GM21786 (cell line): ENCODE data around the gene IL16.

Experiments used
- ATAC-seq: cut with Tn5 transposase; IDR thresholded peaks from one replicate; pipeline ENCODE4 v1.9.1; 2021; ENCODE audit not compliant: unreplicated experiment

The IL16 gene

GRCh38 chr15:81174125-81174791 lies 22.4 kb upstream of the IL16 start:
- ATAC-seq = no peak

GRCh38 chr15:81174792-81175327 lies 21.8 kb upstream of the IL16 start:
- no peak for ATAC-seq

GRCh38 chr15:81175496-81175895 lies 21.2 kb upstream of the IL16 start:
- ATAC-seq = no peak

- no peak for ATAC-seq
Measured at GRCh38 chr15:81176291-81176893, 20.3 kb upstream of the IL16 start.

GRCh38 chr15:81178365-81178764 lies 18.3 kb upstream of the IL16 start:
- no peak for ATAC-seq

DNA sequence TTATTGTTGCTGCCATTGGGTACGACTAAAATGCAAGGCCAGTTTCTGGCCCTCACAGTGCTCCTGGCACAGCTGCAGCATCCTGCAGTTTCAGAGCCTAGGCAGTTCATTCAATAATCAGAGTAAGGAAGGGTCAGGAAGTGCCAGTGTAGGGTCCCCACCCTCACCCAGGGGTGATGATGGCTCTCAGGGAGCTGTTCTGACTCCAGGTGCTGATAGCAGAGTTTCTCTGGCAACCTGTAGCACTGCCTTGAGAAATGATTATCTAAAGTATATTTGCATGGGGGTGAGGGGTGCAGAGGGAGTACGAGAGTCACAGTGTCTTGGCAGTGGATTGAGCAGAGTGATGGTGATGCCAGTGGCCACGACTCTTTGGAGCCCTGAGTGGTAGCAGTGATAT lies 15.5 kb upstream of the IL16 start:
- no peak for ATAC-seq

GRCh38 chr15:81182031-81182755 lies 14.5 kb upstream of the IL16 start:
- ATAC-seq = no peak

DNA sequence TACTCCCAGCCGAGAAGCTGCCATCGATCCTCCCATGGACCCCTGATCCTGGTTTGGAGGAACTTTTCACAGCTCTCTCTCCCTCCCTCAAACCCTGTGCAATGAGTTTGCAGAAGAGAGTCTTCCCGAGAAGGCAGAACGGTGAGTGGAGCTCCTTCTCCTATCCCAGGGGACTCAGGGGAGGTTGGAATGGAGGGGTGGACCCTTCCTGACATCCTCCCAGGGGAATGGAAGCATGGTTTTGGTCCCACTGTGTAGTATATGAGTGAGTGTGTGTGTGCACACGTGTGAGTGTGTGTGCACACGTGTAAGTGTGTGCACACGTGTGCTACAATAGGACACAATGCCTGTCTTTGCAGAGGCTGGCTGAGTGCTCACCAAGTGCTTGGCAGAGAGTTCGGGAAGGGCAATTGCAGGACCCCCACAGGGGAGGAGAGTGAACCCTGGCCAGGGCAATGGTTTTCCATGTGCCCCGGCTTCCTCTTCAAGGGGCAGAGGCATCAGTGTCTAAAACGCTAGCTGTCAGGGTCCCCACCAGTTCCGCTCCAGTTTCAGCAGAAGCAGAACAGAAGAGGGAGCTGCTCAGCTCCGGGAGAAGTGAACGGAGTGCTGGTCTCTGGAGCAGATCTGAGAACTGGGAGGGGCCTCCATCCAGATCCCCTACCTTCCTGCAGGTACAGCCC lies 13.8 kb upstream of the IL16 start:
- no peak for ATAC-seq

GRCh38 chr15:81183439-81183775 lies 13.3 kb upstream of the IL16 start:
- no peak for ATAC-seq

GRCh38 chr15:81184188-81184587 lies 12.5 kb upstream of the IL16 start:
- ATAC-seq = no peak

- ATAC-seq = no peak
Measured at GRCh38 chr15:81185631-81186295, 10.9 kb upstream of the IL16 start.

DNA sequence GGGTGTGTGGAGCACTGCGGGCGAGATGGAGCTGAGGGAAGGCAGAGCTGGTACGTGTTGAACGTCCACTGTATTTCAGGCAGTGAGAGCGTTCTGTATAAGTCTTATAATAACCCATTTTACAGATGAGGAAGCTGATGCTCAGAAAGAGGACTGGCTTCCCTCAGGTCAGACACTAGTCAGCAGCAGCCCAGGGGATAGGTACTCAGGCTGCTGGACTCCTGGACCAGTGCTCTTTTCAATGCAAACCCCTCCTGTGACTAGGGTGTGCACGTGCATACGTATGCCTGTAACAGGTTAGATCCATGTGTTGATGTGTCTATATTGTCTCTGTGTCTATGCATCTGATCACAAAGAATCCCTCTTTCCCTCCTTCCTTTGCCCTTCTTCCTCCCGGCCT lies 8.3 kb upstream of the IL16 start:
- ATAC-seq = no peak

DNA sequence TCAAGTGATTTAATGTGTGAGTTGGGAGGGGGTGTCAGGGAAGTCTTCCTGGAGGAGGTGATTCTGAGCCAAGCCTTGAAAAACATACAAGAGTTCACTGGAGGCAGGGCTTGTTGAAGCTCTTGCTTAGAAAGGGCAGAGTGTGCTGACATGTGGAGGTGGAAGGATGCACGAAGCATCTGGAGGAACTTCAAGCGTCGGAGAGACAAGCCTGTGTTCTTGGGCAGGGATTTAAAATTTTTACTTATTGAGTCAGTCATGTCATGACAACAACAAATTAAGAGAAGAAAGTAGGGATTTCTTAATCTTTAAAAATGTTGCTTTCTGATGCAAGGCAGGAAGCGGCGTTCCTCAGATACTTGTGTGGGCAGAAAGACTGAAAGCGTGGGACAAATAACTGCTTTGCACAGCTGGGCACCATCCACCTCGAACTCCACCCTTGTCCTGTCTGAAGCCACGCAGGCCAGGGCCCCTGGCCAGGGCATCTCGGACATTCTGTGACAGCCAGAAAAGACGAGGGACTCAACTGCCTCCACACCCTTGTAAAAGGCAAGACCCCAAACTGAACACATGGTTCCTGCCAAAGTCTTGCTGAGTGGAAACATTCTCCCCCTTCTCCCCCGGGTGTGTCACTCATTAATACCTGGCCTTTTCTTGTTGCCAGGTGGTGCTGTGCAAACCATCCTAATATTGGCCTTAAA lies 6.9 kb upstream of the IL16 start:
- ATAC-seq = no peak

- no peak for ATAC-seq
Measured at GRCh38 chr15:81190922-81191507, 5.7 kb upstream of the IL16 start.

GRCh38 chr15:81191701-81192100 lies 5.0 kb upstream of the IL16 start:
- no peak for ATAC-seq

DNA sequence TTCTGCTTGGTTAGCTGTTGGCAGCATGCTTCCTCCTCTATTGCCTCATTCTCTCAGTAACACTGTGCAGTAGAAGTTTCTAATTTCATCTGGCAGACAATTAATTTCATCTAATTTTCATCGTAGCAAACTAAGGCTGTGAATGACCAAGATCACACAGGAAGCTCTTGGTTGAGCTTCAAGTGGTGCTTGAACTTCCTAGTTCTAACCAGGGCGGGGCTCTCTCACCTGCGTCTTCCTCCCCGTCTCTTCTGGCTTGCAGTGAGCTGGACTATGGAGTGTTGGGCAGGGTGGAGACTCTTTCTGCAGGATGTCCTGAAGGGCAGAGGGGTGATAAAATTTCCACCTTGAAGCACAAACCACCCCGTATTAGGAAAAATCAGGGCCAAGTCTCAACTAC lies 2.0 kb upstream of the IL16 start:
- ATAC-seq = no peak

GRCh38 chr15:81195339-81195864 lies 1.3 kb upstream of the IL16 start:
- no peak for ATAC-seq

- ATAC-seq = no peak
Measured at GRCh38 chr15:81197255-81197630, 564 bp downstream of the IL16 start.

- no peak for ATAC-seq
Measured at GRCh38 chr15:81197688-81198281, 1.1 kb downstream of the IL16 start.
